ENCODE data around the gene LHCGR.

The LHCGR gene

GRCh38 chr2:48693645-48694044, 61.9 kb downstream of the LHCGR start:
- TF ChIP-seq CTCF (IDR thresholded peaks at IDR 0.05; ENCODE audit: low read depth, low read length) = no peak
- TF ChIP-seq POLR2A (IDR thresholded peaks at IDR 0.05; ENCODE audit: extremely low read depth, insufficient read length) = no peak
- TF ChIP-seq, protein P1, sequence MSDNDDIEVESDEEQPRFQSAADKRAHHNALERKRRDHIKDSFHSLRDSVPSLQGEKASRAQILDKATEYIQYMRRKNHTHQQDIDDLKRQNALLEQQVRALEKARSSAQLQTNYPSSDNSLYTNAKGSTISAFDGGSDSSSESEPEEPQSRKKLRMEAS (IDR thresholded peaks at IDR 0.05; ENCODE audit: low read depth, low read length) = no peak
- TF ChIP-seq MYC (IDR thresholded peaks at IDR 0.05; ENCODE audit: low read depth, low read length) = no peak
- no peak for DNase-seq (ENCODE audit: low read depth)
- no peak overlapping the region for H3K4me3 ChIP-seq (ENCODE audit: low read depth, low read length)

GRCh38 chr2:48693066-48693465, 62.5 kb downstream of the LHCGR start:
- H3K4me3 ChIP-seq (ENCODE audit: low read depth, low read length) = no peak overlapping the region
- TF ChIP-seq, protein P1 (IDR thresholded peaks at IDR 0.05; ENCODE audit: low read depth, low read length) = no peak
- TF ChIP-seq POLR2A (IDR thresholded peaks at IDR 0.05; ENCODE audit: extremely low read depth, insufficient read length) (no peak), CTCF (IDR thresholded peaks at IDR 0.05; ENCODE audit: low read depth, low read length) (no peak), MYC (IDR thresholded peaks at IDR 0.05; ENCODE audit: low read depth, low read length) (no peak)
- no peak for DNase-seq (ENCODE audit: low read depth)

DNA sequence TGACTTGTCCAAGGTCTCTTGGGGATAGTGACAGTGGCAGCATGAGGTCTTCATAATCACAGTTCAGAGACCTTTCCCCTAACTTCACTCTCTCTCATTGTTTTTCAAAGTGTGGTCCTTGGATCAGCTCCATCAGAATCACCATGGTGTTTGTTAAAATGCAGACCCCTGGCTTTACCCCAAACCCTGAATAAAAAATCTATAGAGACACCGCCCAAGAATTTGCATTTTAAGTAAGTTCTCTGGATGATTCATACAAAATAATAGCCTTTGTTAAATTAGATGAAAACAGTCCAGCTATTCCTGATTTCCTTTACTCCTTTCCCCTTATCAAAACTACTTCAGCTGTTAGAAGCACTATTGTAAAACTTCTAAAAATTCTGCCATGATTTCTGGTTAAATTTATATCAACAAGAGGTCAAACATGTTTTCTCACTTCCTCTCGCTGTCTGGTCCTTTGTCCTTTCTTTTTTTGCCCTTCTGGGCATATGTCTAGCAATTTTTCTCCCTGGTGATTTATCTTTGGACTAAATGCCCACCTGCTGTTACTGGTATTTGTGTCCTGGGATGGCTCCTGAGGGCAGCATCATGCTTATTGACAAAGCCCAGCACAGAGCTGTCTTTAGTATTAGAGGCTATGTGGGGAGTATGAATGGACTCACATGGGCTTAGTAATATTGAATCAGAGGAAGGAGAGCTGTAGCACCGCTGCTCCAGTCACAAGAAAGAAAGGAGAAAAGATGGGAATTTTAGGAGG, 63.4 kb downstream of the LHCGR start:
- DNase-seq (ENCODE audit: low read depth) = no peak
- TF ChIP-seq CTCF (IDR thresholded peaks at IDR 0.05; ENCODE audit: low read depth, low read length) = no peak
- no peak for TF ChIP-seq POLR2A (IDR thresholded peaks at IDR 0.05; ENCODE audit: extremely low read depth, insufficient read length)
- TF ChIP-seq, protein P1 (IDR thresholded peaks at IDR 0.05; ENCODE audit: low read depth, low read length) = no peak
- no peak for TF ChIP-seq MYC (IDR thresholded peaks at IDR 0.05; ENCODE audit: low read depth, low read length)
- no peak overlapping the region for H3K4me3 ChIP-seq (ENCODE audit: low read depth, low read length)

GRCh38 chr2:48685126-48685525, 70.4 kb downstream of the LHCGR start:
- no peak overlapping the region for H3K4me3 ChIP-seq (ENCODE audit: low read depth, low read length)
- TF ChIP-seq CTCF (IDR thresholded peaks at IDR 0.05; ENCODE audit: low read depth, low read length) (no peak), MYC (IDR thresholded peaks at IDR 0.05; ENCODE audit: low read depth, low read length) (no peak), POLR2A (IDR thresholded peaks at IDR 0.05; ENCODE audit: extremely low read depth, insufficient read length) (no peak)
- TF ChIP-seq, protein P1 (IDR thresholded peaks at IDR 0.05; ENCODE audit: low read depth, low read length) = no peak

GRCh38 chr2:48677450-48677849, 78.1 kb downstream of the LHCGR start:
- H3K4me3 ChIP-seq (ENCODE audit: low read depth, low read length) = no peak overlapping the region
- TF ChIP-seq MYC (IDR thresholded peaks at IDR 0.05; ENCODE audit: low read depth, low read length) = no peak
- TF ChIP-seq POLR2A (IDR thresholded peaks at IDR 0.05; ENCODE audit: extremely low read depth, insufficient read length) = no peak
- no peak for TF ChIP-seq CTCF (IDR thresholded peaks at IDR 0.05; ENCODE audit: low read depth, low read length)
- TF ChIP-seq, protein P1 (IDR thresholded peaks at IDR 0.05; ENCODE audit: low read depth, low read length) = no peak
- DNase-seq (ENCODE audit: low read depth) = peak; percentile 12

More at GRCh38 chr2:48685126-48685525, 70.4 kb downstream of the LHCGR start:
- DNase-seq (ENCODE audit: low read depth) = no peak

Measured in NB4 (cell line).